ENCODE measurements around the gene MFAP3L.

- TF ChIP-seq, protein P1, sequence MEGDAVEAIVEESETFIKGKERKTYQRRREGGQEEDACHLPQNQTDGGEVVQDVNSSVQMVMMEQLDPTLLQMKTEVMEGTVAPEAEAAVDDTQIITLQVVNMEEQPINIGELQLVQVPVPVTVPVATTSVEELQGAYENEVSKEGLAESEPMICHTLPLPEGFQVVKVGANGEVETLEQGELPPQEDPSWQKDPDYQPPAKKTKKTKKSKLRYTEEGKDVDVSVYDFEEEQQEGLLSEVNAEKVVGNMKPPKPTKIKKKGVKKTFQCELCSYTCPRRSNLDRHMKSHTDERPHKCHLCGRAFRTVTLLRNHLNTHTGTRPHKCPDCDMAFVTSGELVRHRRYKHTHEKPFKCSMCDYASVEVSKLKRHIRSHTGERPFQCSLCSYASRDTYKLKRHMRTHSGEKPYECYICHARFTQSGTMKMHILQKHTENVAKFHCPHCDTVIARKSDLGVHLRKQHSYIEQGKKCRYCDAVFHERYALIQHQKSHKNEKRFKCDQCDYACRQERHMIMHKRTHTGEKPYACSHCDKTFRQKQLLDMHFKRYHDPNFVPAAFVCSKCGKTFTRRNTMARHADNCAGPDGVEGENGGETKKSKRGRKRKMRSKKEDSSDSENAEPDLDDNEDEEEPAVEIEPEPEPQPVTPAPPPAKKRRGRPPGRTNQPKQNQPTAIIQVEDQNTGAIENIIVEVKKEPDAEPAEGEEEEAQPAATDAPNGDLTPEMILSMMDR (IDR thresholded peaks at IDR 0.05), result no peak
- TF ChIP-seq POLR2A (IDR thresholded peaks at IDR 0.05), result no peak
Measured at GRCh38 chr4:170071196-170071595, 45.0 kb upstream of the MFAP3L start.
